ENCODE data around the gene SUMO2. TPM values are rescaled to one million over a fixed set of nuclear protein-coding genes. Genes with fewer than 3 reads are reported as not detected.

Gene SUMO2
- total RNA-seq, 2 experiments from 2014 or later: 506 to 525 TPM

DNA sequence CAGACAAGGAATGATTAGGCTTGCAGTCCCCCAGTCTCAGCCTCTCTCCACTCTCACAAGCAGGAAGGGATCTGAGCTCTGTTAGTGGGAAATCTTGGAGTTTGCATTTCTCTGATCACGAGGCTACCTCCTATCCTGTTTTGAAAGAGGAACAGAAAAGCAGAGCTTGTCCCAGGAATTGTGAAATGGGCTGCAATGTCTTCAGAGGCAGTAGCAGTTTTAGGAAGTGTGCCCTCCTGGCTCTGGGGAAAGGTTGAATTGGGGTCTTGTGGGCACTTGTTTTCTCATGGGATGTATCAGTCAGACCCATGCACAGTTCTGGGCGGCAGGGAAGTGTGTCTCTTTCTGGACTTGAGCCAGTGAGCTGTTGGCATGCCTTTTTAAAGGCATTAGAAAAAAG, 45.5 kb upstream of the SUMO2 start:
- Mint-ChIP-seq H3K27me3 (no peaks in the 10 kb centered on the region), H3K36me3 (ENCODE audit: low read depth) (peaks cover 32% of the 10 kb centered on the region), H3K27ac (no peak overlapping the region), H3K4me3 (no peak overlapping the region), H3K4me1 (ENCODE audit: low read depth) (no peaks in the 10 kb centered on the region), H3K9me3 (no peaks in the 10 kb centered on the region)
- ChIA-PET POLR2A (interaction anchor here (0.9 to 1.6 kb wide), 6 partner anchors 9 to 43 kb away, joined by 3 to 9 read pairs (median 5); partner anchors contain the start of gene MIF4GD), CTCF (interaction anchor here (1.1 to 4.8 kb wide), 5 partner anchors 12 to 184 kb away, joined by 3 to 54 read pairs (median 5); no protein-coding TSS in a partner anchor)
- intact Hi-C loops (cut with micrococcal nuclease): no loop called here
- DNase-seq (no peak), ATAC-seq (no peak)
- no peak for TF ChIP-seq CTCF (IDR thresholded peaks at IDR 0.05)

GRCh38 chr17:75227729-75228128, 45.0 kb upstream of the SUMO2 start:
- no peak for ATAC-seq
- peaks cover 32% of the 10 kb centered on the region for H3K36me3 Mint-ChIP-seq (ENCODE audit: low read depth)
- H3K4me1 Mint-ChIP-seq (ENCODE audit: low read depth): no peaks in the 10 kb centered on the region
- POLR2A ChIA-PET: interaction anchor here (1.2 to 1.6 kb wide), 4 partner anchors 9 to 33 kb away, joined by 3 to 9 read pairs (median 6); no protein-coding TSS in a partner anchor
- DNase-seq: no peak
- no peaks in the 10 kb centered on the region for H3K9me3 Mint-ChIP-seq
- CTCF ChIA-PET: interaction anchor here (1.2 to 4.8 kb wide), 3 partner anchors 13 to 185 kb away, joined by 3 to 54 read pairs (median 6); no protein-coding TSS in a partner anchor
- no peak for TF ChIP-seq CTCF (IDR thresholded peaks at IDR 0.05)
- intact Hi-C loops (cut with micrococcal nuclease): no loop called here
- H3K4me3 Mint-ChIP-seq: no peak overlapping the region
- H3K27me3 Mint-ChIP-seq: no peaks in the 10 kb centered on the region
- H3K27ac Mint-ChIP-seq: no peak overlapping the region

- no peak for DNase-seq
- H3K27me3 Mint-ChIP-seq: no peaks in the 10 kb centered on the region
- no peaks in the 10 kb centered on the region for H3K9me3 Mint-ChIP-seq
- H3K4me1 Mint-ChIP-seq (ENCODE audit: low read depth): no peaks in the 10 kb centered on the region
- POLR2A ChIA-PET: interaction anchor here (1.2 to 1.3 kb wide), 2 partner anchors 18 to 36 kb away, joined by 3 to 4 read pairs; no protein-coding TSS in a partner anchor
- no peak overlapping the region for H3K4me3 Mint-ChIP-seq
- CTCF ChIA-PET: interaction anchor here (1.2 to 1.6 kb wide), 2 partner anchors 13 to 19 kb away, joined by 3 to 7 read pairs; partner anchors contain the start of gene NUP85
- intact Hi-C loops (cut with micrococcal nuclease): no loop called here
- peaks cover 33% of the 10 kb centered on the region for H3K36me3 Mint-ChIP-seq (ENCODE audit: low read depth)
- TF ChIP-seq CTCF (IDR thresholded peaks at IDR 0.05): no peak
- no peak for ATAC-seq
- H3K27ac Mint-ChIP-seq: no peak overlapping the region
These were observed 42.3 kb upstream of the SUMO2 start for GRCh38 chr17:75225016-75225415.

- intact Hi-C loops (cut with micrococcal nuclease): no loop called here
- no peak for ATAC-seq
- TF ChIP-seq CTCF (IDR thresholded peaks at IDR 0.05): no peak
- no peaks in the 10 kb centered on the region for H3K27me3 Mint-ChIP-seq
- H3K36me3 Mint-ChIP-seq (ENCODE audit: low read depth): peaks cover 42% of the 10 kb centered on the region
- CTCF ChIA-PET: interaction anchor here (0.7 to 2.9 kb wide), 3 partner anchors 10 to 20 kb away, joined by 3 to 17 read pairs (median 6); no protein-coding TSS in a partner anchor
- no peak for DNase-seq
- no peaks in the 10 kb centered on the region for H3K9me3 Mint-ChIP-seq
- peaks cover 2% of the 10 kb centered on the region for H3K4me1 Mint-ChIP-seq (ENCODE audit: low read depth)
- POLR2A ChIA-PET: interaction anchor here (1.0 to 1.3 kb wide), 5 partner anchors 15 to 45 kb away, joined by 3 to 6 read pairs (median 3); no protein-coding TSS in a partner anchor
- H3K27ac Mint-ChIP-seq: no peak overlapping the region
- H3K4me3 Mint-ChIP-seq: no peak overlapping the region
These were observed 37.1 kb upstream of the SUMO2 start for GRCh38 chr17:75219815-75220214.

GRCh38 chr17:75218131-75218530, 35.4 kb upstream of the SUMO2 start:
- Mint-ChIP-seq H3K27me3 (no peaks in the 10 kb centered on the region), H3K36me3 (ENCODE audit: low read depth) (peaks cover 47% of the 10 kb centered on the region), H3K4me1 (ENCODE audit: low read depth) (peaks cover 2% of the 10 kb centered on the region), H3K4me3 (no peak overlapping the region), H3K9me3 (no peaks in the 10 kb centered on the region), H3K27ac (no peak overlapping the region)
- no peak for TF ChIP-seq CTCF (IDR thresholded peaks at IDR 0.05)
- ChIA-PET CTCF (interaction anchor here (0.8 to 1.2 kb wide), 3 partner anchors 17 to 256 kb away, joined by 3 read pairs; partner anchors contain the start of gene MIF4GD), POLR2A (interaction anchor here (1.1 to 1.8 kb wide), 3 partner anchors 10 to 42 kb away, joined by 3 to 6 read pairs (median 3); partner anchors contain the start of gene NUP85)
- ATAC-seq: no peak
- intact Hi-C loops (cut with micrococcal nuclease): no loop called here
- DNase-seq: no peak
